NCI-H146 treated with DMSO at 0.1 percent for 48 hours (cell line): ENCODE results near the gene CACNG7.
A peak's percentile ranks its signal among the peaks of the same experiment; 100 is the strongest.

ENCODE experiments used
- DNase-seq: peaks from one replicate; lab custom pipeline; 2025; ENCODE audit not compliant: unreplicated experiment; lab: John Stamatoyannopoulos, UW

CACNG7 gene

GRCh38 chr19:53878776-53879139 is 30.3 kb upstream of the CACNG7 start:
- no peak for DNase-seq

DNA sequence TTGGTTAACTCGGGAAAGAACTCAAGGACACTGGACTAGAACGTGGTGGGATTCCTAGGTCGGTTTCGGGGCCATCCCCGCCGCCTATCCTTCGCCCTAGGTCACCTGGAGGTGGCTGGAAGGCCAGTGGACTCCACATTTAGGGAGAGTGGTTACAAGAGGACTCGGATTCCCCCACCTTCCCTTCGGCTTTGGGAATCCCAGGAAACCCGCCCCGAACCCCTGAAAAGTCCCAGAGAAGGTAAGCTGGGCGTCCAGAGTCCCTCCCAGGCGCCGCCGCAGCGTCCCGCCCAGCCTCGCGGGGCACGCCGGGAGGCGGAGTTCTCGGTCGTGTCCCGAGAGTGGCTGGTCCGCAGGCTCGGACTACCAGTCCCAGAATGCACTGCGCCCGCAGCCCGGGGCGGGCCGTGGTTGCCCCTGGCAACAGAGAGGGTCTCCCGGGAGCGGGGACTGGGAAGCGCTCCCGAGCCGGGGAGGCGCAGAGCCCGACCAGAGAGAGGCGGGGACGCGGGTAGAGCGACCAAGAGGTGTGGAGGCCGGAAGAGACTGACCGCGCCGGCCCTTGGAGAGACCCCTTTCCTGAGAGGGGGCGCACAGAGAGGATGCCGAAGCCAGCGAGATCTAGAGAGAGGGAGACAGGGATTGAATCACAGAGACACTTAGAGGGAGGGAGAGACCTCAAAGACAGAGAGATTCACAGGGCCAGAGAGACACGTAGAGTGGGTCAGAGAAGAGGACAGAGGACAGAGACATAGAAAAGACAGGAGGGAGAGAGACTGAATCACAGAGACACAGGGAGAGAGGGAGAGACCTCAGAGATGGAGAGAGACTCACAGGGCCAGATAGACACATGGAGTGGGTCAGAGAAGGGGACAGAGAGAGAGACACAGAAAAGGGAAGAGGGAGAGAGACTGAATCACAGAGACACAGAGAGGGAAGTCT is 29.7 kb upstream of the CACNG7 start:
- DNase-seq: peak; percentile 6

DNA sequence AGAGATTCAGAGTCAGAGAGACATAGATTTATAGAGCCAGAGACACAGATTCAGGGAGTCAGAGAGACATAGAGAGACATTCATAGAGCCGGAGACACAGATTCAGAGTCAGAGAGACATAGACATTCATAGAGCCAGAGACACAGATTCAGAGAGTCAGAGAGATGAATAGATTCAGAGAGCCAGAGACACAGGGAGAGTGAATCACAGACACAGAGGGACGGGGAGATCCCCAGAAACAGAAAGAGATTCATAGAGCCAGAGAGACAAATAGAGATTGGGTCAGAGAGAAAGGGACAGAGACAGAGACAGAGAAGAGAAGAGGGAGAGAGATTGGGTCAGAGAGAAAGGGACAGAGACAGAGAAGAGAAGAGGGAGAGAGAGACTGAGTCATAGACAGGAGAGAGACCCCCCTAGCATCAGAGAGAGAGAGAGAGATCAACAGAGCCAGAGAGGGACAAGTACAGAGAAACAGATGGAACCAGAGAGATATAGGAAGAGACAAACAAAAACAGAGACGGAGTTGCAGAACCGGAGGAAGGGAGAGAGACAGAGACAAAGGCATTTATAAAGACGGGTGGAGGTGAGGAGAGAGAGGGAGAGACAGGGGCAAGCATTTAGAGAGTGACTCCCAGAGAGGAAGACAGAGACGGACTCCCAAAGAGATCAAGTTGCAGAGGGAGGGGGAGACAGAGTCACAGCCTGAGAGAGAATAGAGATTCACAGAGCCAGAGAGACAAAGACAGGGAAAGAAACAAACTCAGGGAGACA is 28.2 kb upstream of the CACNG7 start:
- no peak for DNase-seq

DNA sequence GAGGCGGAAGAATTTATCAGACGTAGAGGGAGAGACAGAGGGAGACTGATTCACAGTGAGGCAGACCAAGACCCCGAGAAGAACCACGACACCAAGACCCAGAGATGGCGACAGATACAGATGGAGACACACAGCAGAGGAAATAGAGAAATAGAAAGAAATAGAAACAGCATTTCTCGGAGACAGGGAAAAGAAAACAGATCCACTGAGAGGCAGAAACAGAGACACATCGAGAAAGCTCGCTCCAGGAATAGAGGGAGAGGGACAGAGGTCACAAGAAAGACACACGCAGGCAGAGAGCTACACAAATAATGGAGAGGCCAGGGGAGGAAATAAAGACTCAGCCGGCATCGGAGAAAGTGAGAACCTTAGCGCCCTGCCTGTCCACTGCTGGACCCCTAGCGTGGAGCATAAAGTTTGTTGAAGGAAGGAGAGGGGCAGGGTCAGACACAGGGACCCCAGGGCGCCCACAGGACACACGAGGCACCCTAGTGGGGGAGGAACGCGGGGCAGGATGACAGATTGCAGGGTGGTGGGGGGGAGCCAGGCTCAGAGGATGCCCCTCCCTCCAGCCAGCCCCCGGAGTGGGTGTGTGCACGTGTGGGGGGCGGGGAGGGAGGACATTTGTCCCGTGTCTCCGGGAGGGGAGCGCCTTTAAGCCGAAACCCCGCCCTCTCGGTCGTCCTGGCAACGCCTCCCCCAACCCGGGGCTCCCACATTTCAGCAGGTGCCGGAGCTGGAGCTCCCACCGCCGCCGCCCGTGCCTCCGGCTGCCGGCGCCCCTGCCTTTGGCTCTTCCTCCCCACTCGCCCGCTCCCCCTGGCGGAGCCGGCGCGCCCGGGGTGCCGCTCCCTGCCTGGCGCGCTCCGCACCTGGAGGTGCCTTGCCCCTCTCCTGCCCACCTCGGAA is 27.3 kb upstream of the CACNG7 start, which contains the start of gene PRKCG:
PRKCG (plus strand) TSS at position 716 of the 909 bp plus-strand sequence. CDS start 298 bp downstream, outside the sequence.
- DNase-seq: no peak

DNA sequence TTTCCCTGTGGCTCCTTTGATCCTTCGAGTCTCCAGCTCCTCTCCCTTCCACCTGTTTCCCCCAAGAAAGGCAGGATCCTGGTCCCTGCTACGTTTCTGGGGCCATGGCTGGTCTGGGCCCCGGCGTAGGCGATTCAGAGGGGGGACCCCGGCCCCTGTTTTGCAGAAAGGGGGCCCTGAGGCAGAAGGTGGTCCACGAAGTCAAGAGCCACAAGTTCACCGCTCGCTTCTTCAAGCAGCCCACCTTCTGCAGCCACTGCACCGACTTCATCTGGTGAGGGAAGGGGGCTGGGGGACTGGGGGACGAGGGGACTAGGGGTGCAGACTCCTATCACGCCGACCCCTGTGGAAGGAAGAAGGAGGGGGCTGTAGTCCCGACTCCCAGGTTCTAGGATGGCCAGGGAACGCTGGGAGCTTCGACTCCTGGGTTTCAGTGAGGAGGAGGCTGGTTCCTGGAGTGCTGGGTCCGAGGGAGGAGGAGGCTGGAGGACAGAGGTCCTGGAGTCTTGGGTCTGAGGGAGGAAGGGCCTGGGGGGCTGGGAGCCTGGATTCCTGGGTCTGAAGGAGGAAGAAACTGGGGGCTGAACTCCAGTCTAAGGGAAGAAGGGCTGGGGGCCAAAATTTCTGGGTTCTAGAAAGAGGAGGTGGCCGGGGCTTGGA is 26.6 kb upstream of the CACNG7 start:
- no peak for DNase-seq

- DNase-seq: no peak
Measured at GRCh38 chr19:53883231-53883661, 25.8 kb upstream of the CACNG7 start.

DNA sequence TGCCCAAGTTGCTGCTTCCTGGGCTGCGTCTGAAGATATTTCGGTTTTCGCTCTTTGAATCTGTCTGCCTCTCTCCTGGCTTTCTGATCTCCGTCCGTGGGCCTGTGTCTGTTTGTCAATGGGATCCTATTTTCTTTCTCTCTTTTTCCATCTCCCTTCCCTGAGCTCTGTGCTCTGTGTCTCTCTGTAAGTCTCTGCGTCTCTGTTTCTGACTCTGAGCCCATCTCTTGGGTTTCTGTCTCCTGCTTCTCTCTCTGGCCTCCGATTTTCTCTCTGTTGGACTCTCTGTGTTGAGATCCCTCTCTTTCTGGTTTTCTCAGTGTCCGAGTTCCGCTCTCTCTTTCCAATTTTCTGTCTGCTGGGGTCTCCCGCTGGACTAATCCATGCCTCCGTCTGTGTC is 25.3 kb upstream of the CACNG7 start:
- no peak for DNase-seq

DNA sequence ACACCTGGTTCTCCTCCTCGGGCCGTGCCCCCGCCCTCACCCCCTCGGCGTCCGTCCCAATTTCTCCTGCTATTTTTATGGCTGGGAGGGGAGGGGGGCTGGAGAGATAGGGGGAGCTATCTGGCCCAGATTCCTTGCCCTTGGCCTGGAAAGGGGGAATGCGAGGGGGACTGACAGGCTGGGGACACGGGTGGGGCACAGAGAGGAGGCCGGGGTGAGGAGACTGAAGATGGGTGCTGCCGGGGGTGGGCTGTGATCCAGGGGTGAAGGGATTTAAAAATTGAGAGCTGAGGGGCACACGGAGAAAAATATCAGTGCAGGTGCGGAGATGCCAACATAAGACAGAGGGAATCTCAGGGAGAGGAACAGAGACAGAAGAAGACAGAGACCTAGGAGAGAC is 24.8 kb upstream of the CACNG7 start:
- no peak for DNase-seq

DNA sequence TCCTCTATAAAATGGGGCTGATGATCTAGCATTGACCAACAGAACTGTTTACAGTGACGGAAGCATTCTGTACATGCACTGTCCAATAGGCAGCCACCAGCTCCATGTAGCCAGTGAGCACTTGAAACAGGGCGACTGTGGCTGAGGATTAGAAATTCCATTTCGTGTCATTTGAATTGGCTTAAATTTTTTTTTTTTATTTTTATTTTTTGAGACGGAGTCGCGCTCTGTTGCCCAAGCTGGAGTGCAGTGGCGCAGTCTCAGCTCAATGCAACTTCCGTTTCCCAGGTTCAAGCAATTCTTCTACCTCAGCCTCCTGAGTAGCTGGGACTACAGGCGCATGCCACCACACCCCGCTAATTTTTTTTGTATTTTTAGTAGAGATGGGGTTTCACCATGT is 24.0 kb upstream of the CACNG7 start:
- no peak for DNase-seq

- no peak for DNase-seq
Measured at GRCh38 chr19:53892301-53892980, 16.6 kb upstream of the CACNG7 start.

GRCh38 chr19:53892981-53893325 is 16.1 kb upstream of the CACNG7 start:
- DNase-seq: no peak

GRCh38 chr19:53894707-53895106 is 14.4 kb upstream of the CACNG7 start:
- no peak for DNase-seq

DNA sequence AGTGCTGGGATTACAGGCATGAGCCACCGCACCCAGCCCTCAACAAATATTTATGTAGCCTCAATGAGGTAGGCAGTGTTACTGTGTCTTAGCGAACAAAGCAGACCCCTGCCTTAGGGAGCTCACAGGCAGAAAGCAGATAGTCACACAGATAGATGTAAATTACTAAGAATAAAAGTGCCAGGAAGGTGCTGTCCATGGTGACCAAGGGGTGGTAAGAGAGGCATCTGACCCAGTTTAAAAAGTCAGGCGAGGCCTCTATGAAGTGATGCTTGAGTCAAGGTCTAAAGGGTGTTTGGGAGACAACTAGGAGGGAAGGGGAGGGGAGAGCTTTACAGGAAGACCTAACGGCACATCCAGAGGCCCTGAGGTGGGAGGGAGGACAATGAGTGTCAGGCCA is 12.4 kb upstream of the CACNG7 start:
- DNase-seq: no peak

DNA sequence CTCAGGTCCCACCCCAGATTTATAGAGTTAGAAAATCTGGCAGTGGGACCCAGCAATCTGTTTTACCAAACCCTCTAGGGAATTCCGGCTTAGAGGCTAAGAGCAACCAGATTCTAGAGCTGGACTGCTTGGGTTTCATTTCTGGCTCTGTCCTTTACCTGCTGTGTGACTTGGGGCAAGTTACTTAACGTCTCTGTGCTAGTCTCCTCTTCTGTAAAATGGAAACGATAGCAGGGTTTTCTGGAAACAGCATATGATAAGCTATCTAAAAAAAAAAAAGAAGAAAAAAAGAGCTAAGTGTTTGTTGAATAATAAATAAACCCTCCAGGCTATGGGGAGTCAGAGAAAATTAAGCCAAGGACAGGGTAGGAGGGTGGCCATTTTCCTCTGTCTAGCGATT is 11.6 kb upstream of the CACNG7 start:
- no peak for DNase-seq

DNA sequence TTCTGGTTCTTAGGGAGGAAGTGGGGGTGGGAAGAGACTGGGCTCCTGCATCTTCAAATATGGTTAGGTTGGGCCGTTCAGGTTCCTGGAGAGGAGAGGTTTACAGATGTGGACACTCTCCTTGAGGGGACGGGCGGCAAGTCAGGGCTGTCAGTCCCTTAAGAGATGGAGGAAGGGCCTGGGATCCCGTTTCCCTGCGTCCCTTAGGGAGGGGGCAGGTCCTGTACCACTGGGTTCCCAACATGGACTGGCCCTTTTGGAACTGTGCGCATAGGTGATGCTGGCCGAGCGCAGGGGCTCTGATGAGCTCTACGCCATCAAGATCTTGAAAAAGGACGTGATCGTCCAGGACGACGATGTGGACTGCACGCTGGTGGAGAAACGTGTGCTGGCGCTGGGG is 10.9 kb upstream of the CACNG7 start:
- no peak for DNase-seq

DNA sequence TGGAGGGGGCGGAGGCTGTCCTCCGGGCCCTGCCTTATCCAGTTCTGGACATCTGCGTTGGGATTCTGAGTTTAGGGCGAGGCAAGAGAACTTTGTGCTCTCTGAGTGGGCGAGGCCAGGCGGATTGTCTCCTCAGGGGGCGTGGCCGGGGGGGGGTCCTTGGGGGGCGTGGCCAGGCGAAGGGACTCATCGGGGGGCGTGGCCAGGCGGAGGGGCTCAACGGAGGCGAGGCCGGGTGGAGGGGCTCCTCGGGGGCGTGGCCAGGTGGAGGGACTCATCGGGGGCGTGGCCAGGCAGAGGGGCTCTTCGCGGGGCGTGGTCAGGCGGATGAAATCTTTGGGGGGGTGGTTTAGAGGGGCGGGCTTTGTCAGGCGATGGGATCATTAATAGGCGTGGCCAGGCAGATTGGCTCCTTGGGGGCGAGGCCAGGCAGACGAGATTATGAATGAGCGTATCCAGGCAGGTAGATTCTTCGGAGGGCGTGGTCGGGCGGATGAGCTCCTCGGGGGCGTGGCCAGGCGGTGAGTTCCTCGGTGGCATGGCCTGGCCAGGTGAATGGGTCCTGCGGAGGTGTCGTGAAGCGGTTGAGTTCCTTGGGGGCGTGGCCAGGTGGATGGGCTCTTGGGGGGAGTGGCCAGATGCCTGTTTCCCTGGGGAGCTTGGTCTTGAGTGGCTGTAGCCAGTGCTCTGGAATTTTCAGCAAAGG is 10.3 kb upstream of the CACNG7 start:
- no peak for DNase-seq

GRCh38 chr19:53900191-53900860 is 8.8 kb upstream of the CACNG7 start:
- DNase-seq: no peak

- no peak for DNase-seq
Measured at GRCh38 chr19:53903055-53903680, 5.9 kb upstream of the CACNG7 start.
